ENCODE results near the gene MSL3B.

GRCh38 chr2:233824373-233824772, 43.8 kb downstream of the MSL3B start:
- no peak for TF ChIP-seq CTCF (IDR thresholded peaks at IDR 0.05)
- no peak for TF ChIP-seq TCF7L2 (IDR thresholded peaks at IDR 0.05; ENCODE audit: low read depth, low read length)
- no peak for TF ChIP-seq POLR2AphosphoS5 (IDR thresholded peaks at IDR 0.05; ENCODE audit: low read depth, low read length)
- no peak for TF ChIP-seq REST (IDR thresholded peaks at IDR 0.05; ENCODE audit: insufficient read depth in 1 of 2, low read depth in 2 of 2, low read length in 1 of 2)
- no peak for TF ChIP-seq SIN3A (IDR thresholded peaks at IDR 0.05; ENCODE audit: borderline replicate concordance, insufficient read depth, low read depth, low read length)
